ENCODE data around the gene KMT5B.

The KMT5B gene

GRCh38 chr11:68120273-68121066, 92.6 kb downstream of the KMT5B start:
- peak; percentile 9 for DNase-seq (ENCODE audit: low read depth, low spot score)

GRCh38 chr11:68118706-68119448, 94.2 kb downstream of the KMT5B start:
- DNase-seq (ENCODE audit: low read depth, low spot score) = no peak

- no peak for DNase-seq (ENCODE audit: low read depth, low spot score)
These were observed 95.1 kb downstream of the KMT5B start for GRCh38 chr11:68117853-68118470.

- no peak for DNase-seq (ENCODE audit: low read depth, low spot score)
These were observed 96.1 kb downstream of the KMT5B start for GRCh38 chr11:68116974-68117373.

- no peak for DNase-seq (ENCODE audit: low read depth, low spot score)
These were observed 97.0 kb downstream of the KMT5B start for GRCh38 chr11:68116126-68116525.

- no peak for DNase-seq (ENCODE audit: low read depth, low spot score)
These were observed 97.8 kb downstream of the KMT5B start for GRCh38 chr11:68115285-68115684.

GRCh38 chr11:68113986-68114385, 99.1 kb downstream of the KMT5B start:
- no peak for DNase-seq (ENCODE audit: low read depth, low spot score)

- no peak for DNase-seq (ENCODE audit: low read depth, low spot score)
These were observed 105.4 kb downstream of the KMT5B start for GRCh38 chr11:68107689-68108088.

- DNase-seq (ENCODE audit: low read depth, low spot score) = no peak
These were observed 106.7 kb downstream of the KMT5B start for GRCh38 chr11:68106165-68106940.

All from activated naive CD8-positive, alpha-beta T cell treated with anti-CD3 and anti-CD28 coated beads, Interleukin-2, amount 50 U/mL, for 16 hours (primary cell).